Measurements from ENCODE around the gene AHDC1. TPM values are rescaled to one million over a fixed set of nuclear protein-coding genes. Genes with fewer than 3 reads are reported as not detected.
A peak's percentile ranks its signal among the peaks of the same experiment; 100 is the strongest.
"Not testable (repeated sequence)": the region's sequence is repeated elsewhere in the genome, so short reads cannot be mapped to it uniquely, and the experiment has no call there.

AHDC1 gene
- total RNA-seq, 2 experiments from 2014 or later: 15.3 to 19.3 TPM

DNA sequence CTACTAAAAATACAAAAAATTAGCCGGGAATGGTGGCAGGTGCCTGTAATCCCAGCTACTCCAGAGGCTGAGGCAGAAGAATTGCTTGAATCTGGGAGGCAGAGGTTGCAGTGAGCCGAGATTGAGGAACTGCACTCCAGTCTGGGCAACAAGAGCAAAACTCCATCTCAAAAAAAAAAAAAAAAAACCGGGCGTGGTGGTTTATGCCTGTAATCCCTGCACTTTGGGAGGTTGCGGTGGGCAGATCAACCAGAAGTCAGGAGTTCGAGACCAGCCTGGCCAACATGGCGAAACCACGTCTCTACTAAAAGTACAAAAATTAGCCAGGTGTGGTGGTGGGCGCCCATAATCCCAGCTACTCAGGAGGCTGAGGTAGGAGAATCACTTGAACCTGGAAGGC, 36.6 kb upstream of the AHDC1 start:
- H3K27ac Mint-ChIP-seq; H3K36me3 Mint-ChIP-seq (ENCODE audit: low read depth); H3K9me3 Mint-ChIP-seq; H3K4me3 Mint-ChIP-seq; H3K27me3 Mint-ChIP-seq; DNase-seq: not testable (repeated sequence)
- POLR2A ChIA-PET: interaction anchor here (0.6 kb wide), 1 partner anchor 218 kb away, joined by 5 read pairs; no protein-coding TSS in a partner anchor
- peaks cover 34% of the 10 kb centered on the region for H3K4me1 Mint-ChIP-seq
- CTCF ChIA-PET: interaction anchor here (1.4 kb wide), 1 partner anchor 22 kb away, joined by 3 read pairs; no protein-coding TSS in a partner anchor

DNA sequence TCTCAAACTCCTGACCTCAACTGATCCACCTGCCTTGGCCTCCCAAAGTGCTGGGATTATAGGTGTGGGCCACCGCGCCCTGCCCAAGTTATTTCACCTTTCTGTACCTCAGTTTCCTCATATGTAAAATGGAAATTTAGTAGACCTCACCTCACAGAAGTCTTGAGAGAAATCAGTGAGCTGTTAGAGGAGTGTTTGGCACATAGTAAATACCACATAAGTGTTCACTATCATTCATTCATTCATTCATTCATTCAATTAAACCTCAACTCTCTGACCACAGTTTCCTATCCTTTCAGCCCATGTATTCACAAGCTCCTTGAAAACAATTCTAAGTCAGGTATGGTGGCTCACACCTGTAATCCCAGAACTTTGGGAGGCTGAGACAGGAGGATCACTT, 34.9 kb upstream of the AHDC1 start:
- ChIA-PET POLR2A (no interaction called here), CTCF (interaction anchor here (0.7 to 1.7 kb wide), 3 partner anchors 24 to 359 kb away, joined by 3 to 4 read pairs (median 3); no protein-coding TSS in a partner anchor)
- Mint-ChIP-seq H3K4me1 (peaks cover 39% of the 10 kb centered on the region), H3K27ac (no peak overlapping the region), H3K27me3 (no peaks in the 10 kb centered on the region), H3K4me3 (no peak overlapping the region), H3K36me3 (ENCODE audit: low read depth) (no peaks in the 10 kb centered on the region), H3K9me3 (no peaks in the 10 kb centered on the region)
- no peak for DNase-seq

DNA sequence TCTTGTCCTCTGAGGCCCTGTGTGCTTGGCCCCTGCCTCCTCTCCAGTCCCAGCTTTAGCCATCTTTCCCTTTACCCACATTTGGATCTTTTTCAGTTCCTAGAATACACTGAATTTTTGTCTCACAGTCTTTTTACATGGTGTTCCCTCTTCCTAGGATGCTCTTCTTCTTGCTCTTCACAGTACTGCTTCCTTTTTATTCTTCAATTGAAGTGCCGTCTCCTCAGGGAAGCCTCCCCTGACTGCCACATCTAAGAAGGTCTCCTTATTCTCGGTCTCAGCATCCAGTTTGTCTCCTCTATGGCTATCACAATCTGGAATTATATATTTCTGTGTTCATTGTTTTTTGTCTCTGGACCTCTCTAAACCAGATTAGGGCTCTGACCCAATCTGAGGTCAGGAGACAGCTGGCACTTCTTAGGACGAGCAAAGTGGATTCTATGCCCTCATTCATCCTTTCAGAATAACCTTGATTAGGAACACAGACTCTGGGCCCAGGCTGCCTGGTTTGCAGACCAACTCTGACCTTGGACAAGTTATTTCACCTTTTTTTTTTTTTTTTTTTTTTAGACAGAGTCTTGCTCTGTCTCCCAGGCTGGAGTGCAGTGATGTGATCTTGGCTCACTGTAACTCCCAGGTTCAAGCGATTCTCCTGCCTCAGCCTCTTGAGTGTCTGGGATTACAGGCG, 34.2 kb upstream of the AHDC1 start:
- Mint-ChIP-seq H3K4me1 (peaks cover 39% of the 10 kb centered on the region), H3K4me3 (no peak overlapping the region), H3K27ac (no peak overlapping the region), H3K27me3 (no peaks in the 10 kb centered on the region), H3K9me3 (no peaks in the 10 kb centered on the region), H3K36me3 (ENCODE audit: low read depth) (no peaks in the 10 kb centered on the region)
- ChIA-PET POLR2A (interaction anchor here (0.6 kb wide), 1 partner anchor 1009 kb away, joined by 3 read pairs; no protein-coding TSS in a partner anchor), CTCF (interaction anchor here (0.8 to 1.7 kb wide), 3 partner anchors 11 to 56 kb away, joined by 3 to 4 read pairs (median 3); no protein-coding TSS in a partner anchor)
- DNase-seq: no peak

DNA sequence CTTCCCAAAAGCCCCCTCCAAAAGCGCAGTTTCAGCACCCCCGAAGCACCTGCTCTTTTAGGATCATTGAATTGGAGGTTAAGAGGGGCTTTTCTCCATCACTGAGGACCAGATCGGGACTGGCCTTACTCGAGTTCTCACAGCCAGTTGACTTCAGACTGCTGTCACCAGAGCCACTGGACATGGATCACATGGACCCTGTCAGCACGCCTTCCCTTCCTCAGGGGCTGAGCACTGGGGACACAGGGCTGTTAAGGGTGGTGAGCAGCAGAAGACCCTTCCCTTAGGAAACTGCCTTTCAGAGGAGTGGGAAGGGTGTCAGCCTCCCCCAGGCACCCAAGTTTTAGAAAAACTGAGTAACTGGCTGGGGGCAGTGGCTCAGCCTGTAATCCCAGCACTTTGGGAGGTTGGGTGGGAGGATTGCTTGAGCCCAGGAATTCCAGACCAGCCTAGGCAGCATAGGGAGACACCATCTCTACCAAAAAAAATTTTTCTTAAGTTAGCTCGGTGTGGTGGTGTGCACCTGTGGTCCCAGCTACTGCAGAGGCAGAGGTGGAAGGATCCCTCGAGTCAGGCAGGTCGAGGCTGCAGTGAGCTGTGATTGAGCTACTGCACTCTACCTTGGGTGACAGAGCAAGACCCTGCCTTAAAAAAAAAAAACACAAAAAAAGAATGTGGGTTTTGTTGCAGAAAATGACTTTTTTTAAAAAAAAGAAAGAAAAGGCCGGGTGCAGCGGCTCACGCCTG, 31.6 kb upstream of the AHDC1 start:
- Mint-ChIP-seq H3K4me3 (no peak overlapping the region), H3K9me3 (no peaks in the 10 kb centered on the region), H3K27me3 (peaks cover 3% of the 10 kb centered on the region), H3K4me1 (peaks cover 65% of the 10 kb centered on the region), H3K36me3 (ENCODE audit: low read depth) (no peaks in the 10 kb centered on the region), H3K27ac (peak overlapping the region; percentile 87)
- no peak for DNase-seq
- ChIA-PET POLR2A (no interaction called here), CTCF (interaction anchor here (1.1 kb wide), 1 partner anchor 9 kb away, joined by 4 read pairs; no protein-coding TSS in a partner anchor)

DNA sequence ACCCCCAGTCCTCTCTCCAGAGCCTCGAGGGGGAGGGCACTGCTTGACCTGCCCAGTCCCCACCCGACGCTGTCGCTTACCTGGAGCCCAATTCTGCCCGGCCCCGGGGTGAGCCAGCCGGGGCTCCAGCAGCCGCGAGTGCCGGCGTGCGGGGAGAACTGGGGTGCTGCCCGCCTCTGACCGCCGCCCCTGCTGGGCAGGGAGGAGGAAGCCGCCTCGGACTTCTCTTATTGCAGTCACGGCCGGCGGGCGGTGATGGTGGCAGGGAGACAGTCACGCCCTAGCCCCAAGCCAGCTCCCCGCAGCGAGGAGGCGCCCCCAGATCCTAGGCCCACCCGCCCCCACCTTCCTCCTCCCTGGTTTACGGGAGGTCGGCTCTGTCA, 31.0 kb upstream of the AHDC1 start, which contains the start of gene FGR:
TSS of gene FGR (minus strand) at position 201 of the 383 bp plus-strand sequence. CDS start 11,269 bp downstream, outside the sequence.
- Mint-ChIP-seq H3K4me3 (peak within 1 kb of the TSS; percentile 44), H3K36me3 (ENCODE audit: low read depth) (no peaks in the 10 kb centered on the region), H3K27ac (peak within 1 kb of the TSS; percentile 87), H3K27me3 (peaks cover 3% of the 10 kb centered on the region), H3K9me3 (no peaks in the 10 kb centered on the region), H3K4me1 (peaks cover 68% of the 10 kb centered on the region)
- ChIA-PET CTCF (no interaction called here), POLR2A (no interaction called here)
- DNase-seq: no peak

DNA sequence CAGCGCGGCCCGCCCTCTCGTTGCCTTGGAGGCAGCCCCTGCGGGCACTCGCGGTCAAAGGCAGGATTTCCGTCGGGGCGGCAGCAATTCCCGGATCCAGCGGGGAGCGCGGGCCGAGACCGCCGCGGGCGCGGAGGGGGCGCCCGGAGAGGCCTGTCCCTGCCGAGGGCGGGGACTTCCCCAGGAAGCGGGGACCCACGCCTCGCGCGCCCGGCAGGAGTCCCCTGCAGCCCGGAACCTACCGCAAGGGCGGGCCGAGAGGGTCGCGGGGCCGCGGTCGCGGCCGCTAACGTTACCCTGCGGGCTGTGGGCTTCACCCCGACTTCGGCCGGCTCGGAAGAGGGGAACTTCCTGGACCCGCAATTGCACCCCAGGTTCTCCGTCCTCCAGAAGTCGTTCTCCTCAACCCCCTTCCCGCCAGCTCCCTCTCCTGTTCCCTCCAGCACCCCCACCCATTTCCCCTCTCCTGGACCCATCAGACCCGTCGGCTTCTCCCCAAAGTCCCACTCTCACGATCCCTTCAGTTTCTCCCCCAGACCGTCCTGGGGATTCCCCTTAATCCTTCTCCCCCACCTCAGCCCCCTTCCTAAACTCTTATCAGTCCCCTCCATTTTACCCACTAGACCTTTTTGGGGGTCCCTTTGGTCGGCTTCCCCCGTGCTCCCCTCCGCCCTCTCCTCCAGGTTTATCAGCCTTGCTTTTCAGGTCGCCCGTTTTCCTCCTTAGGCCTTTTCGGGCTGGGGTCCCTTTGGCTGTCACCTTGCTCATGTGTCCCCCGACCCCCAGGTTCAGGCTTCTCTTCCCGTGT, 30.4 kb upstream of the AHDC1 start:
- H3K4me1 Mint-ChIP-seq: peaks cover 73% of the 10 kb centered on the region
- H3K4me3 Mint-ChIP-seq: peak overlapping the region; percentile 44
- no peaks in the 10 kb centered on the region for H3K36me3 Mint-ChIP-seq (ENCODE audit: low read depth)
- POLR2A ChIA-PET: no interaction called here
- H3K9me3 Mint-ChIP-seq: no peaks in the 10 kb centered on the region
- H3K27ac Mint-ChIP-seq: peak overlapping the region; percentile 77
- H3K27me3 Mint-ChIP-seq: peaks cover 3% of the 10 kb centered on the region
- CTCF ChIA-PET: no interaction called here
- DNase-seq: peak; percentile 33

DNA sequence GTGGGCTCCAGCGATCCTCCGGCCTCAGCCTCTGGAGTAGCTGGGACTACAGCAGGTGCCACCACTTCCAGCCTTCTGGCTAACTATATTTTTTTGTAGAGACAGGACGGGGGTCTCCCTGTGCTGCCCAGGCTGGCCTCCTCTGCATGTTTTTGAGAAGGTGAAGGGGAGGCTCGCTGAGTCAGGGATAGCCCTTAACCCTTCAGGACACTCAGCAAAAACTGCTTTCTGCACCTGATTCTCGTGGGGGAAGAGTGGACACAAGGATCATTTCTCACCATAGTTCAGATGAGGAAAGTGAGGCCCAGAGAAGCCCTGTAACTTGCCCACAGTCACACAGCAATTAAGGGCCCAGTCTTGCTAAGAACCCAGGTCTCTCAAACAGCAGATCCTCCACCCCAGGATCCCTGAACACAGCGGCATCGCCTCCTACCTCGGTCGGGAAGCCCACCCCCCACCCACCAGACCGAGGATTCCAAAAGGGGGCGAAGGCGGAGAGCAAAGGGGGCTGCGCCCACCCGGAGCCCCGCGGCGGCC, 29.8 kb upstream of the AHDC1 start:
- Mint-ChIP-seq H3K27me3 (peaks cover 10% of the 10 kb centered on the region), H3K4me1 (peaks cover 75% of the 10 kb centered on the region), H3K36me3 (ENCODE audit: low read depth) (no peaks in the 10 kb centered on the region), H3K27ac (peak overlapping the region; percentile 76), H3K9me3 (no peaks in the 10 kb centered on the region), H3K4me3 (peak overlapping the region; percentile 46)
- DNase-seq: no peak
- POLR2A ChIA-PET: interaction anchor here (0.8 kb wide), 1 partner anchor 38 kb away, joined by 3 read pairs; the partner anchor contains the start of gene IFI6
- CTCF ChIA-PET: interaction anchor here (1.2 kb wide), 2 partner anchors 23 to 28 kb away, joined by 3 to 5 read pairs; no protein-coding TSS in a partner anchor

DNA sequence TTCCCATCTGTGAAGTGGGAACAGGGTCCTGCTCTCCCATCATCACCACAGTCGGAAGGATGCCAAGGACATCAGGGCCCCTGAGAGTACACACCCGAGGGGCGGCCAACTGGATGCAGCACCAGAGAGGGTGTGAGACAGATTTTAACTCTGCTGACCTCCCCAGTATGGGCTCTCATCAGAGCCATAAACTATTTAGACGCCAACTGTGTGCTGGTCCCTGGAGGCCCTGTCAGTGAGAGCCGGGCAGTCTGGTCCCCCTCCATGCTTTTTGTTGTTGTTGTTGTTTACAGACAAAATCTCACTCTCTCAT, 29.3 kb upstream of the AHDC1 start:
- H3K4me3 Mint-ChIP-seq: peak overlapping the region; percentile 46
- ChIA-PET POLR2A (interaction anchor here (0.8 kb wide), 1 partner anchor 39 kb away, joined by 3 read pairs; the partner anchor contains the start of gene IFI6), CTCF (interaction anchor here (0.7 to 1.3 kb wide), 4 partner anchors 10 to 179 kb away, joined by 3 to 5 read pairs (median 4); no protein-coding TSS in a partner anchor)
- peak overlapping the region; percentile 76 for H3K27ac Mint-ChIP-seq
- DNase-seq: no peak
- peaks cover 78% of the 10 kb centered on the region for H3K4me1 Mint-ChIP-seq
- H3K36me3 Mint-ChIP-seq (ENCODE audit: low read depth): no peaks in the 10 kb centered on the region
- H3K27me3 Mint-ChIP-seq: peaks cover 10% of the 10 kb centered on the region
- H3K9me3 Mint-ChIP-seq: no peaks in the 10 kb centered on the region

DNA sequence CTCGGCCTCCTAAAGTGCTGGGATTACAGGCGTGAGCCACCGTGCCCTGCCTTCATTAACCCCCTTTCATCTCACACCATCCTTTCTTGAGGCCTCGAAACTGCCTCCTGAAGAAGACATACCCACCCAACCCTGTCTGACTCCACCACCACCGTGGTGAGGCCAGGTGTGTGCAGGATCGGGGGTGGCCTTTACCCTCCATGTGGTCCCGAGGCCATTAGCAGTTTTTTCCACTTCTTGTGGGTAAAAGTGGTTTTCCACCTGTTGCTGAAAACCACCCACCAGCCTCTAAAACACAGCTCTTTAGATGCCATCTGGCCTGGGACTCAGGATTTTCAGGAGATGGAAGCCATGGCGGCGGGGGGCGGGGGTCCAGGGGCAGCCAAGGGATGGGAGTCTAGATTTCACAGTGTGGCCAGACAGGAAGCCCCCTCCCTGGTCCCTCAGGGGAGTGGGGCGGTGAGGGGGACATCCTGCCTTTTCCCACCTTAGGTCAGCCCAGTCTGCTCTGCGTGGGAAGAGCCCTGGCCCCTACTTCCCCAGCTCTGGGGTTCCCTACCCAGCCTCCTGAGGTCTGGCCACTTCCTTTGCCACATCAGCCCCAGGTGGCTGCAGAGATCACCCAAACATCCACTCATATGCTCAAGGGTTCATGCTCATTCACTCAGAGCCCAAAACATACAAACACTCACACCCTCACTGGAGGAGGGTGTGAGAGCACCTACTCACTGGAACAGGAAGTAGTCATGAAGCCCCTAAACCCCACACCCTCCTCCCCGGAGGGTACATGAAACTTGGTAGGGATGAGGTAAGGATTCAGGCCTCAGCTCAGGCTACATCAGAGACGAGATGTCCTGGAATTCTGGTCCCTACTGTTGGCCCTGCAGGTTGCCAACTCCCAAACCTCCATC, 28.7 kb upstream of the AHDC1 start:
- DNase-seq: peak; percentile 42
- H3K36me3 Mint-ChIP-seq (ENCODE audit: low read depth): no peaks in the 10 kb centered on the region
- POLR2A ChIA-PET: interaction anchor here (0.8 kb wide), 1 partner anchor 39 kb away, joined by 3 read pairs; the partner anchor contains the start of gene IFI6
- CTCF ChIA-PET: interaction anchor here (0.7 to 1.3 kb wide), 4 partner anchors 11 to 178 kb away, joined by 3 to 5 read pairs (median 4); no protein-coding TSS in a partner anchor
- peak overlapping the region; percentile 81 for H3K27ac Mint-ChIP-seq
- H3K4me1 Mint-ChIP-seq: peaks cover 74% of the 10 kb centered on the region
- H3K4me3 Mint-ChIP-seq: peak overlapping the region; percentile 32
- H3K27me3 Mint-ChIP-seq: peaks cover 10% of the 10 kb centered on the region
- no peaks in the 10 kb centered on the region for H3K9me3 Mint-ChIP-seq

DNA sequence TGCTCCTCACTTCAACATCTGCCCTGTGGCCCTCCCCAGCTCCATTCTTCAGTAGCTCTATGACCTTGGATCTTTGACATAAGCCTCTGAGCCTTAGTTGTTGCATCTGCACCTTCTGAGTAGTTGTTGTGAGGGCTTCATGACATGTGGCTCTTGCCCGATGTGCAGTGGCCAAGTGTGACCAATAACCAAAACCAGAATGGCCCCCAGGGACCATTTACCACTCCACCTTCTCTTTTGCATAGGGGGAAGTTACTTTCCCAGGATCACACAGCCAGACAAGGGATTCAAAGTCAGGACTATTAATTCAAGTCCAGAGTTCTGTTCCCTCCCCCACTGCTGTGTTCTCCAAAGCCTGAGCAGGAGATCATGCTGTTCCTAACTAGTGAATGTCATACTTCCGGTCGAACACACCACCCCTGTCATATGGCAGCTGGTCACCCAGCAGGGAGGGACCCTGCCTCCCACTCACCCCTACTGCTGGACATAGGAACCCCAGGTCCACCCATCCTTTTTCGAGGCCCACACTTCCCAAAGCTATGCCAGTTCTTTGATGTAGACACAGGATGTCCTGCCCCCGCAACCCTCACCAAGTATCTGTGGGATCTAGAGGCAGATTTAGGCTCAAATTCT, 27.0 kb upstream of the AHDC1 start:
- ChIA-PET POLR2A (no interaction called here), CTCF (interaction anchor here (0.7 to 1.4 kb wide), 4 partner anchors 14 to 812 kb away, joined by 3 to 6 read pairs (median 4); no protein-coding TSS in a partner anchor)
- no peak overlapping the region for H3K4me3 Mint-ChIP-seq
- peaks cover 10% of the 10 kb centered on the region for H3K27me3 Mint-ChIP-seq
- H3K27ac Mint-ChIP-seq: peak overlapping the region; percentile 80
- no peak for DNase-seq
- H3K9me3 Mint-ChIP-seq: no peaks in the 10 kb centered on the region
- peaks cover 64% of the 10 kb centered on the region for H3K4me1 Mint-ChIP-seq
- no peaks in the 10 kb centered on the region for H3K36me3 Mint-ChIP-seq (ENCODE audit: low read depth)

DNA sequence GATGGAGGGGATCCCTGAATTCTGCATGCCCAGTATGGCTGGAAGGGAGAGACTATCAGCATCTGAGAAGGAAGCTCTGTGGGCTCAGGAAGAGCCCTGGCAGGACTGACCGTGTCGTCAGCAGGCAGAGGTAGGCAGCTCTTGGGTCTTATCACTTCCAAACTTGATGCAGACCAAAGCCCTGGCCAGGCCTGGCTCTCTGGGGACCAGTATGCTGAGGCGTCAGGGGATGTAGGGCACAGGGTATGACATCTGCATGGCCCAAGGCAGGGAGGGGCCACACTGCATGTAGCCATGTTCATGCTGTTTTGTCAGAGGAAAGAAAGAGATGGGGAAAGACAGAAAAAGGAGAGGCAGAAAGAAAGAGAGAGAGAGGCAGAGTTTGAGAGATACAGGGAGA, 24.8 kb upstream of the AHDC1 start:
- H3K4me1 Mint-ChIP-seq: peaks cover 52% of the 10 kb centered on the region
- H3K36me3 Mint-ChIP-seq (ENCODE audit: low read depth): no peaks in the 10 kb centered on the region
- ChIA-PET CTCF (interaction anchor here (1.2 to 1.6 kb wide), 4 partner anchors 10 to 21 kb away, joined by 3 to 8 read pairs (median 5); no protein-coding TSS in a partner anchor), POLR2A (interaction anchor here (0.6 kb wide), 1 partner anchor 42 kb away, joined by 3 read pairs; no protein-coding TSS in a partner anchor)
- H3K27ac Mint-ChIP-seq: no peak overlapping the region
- no peaks in the 10 kb centered on the region for H3K9me3 Mint-ChIP-seq
- peaks cover 10% of the 10 kb centered on the region for H3K27me3 Mint-ChIP-seq
- H3K4me3 Mint-ChIP-seq: no peak overlapping the region
- DNase-seq: no peak
